ENCODE results near the gene PTK7. TPM values are rescaled to one million over a fixed set of nuclear protein-coding genes. Genes with fewer than 3 reads are reported as not detected.

PTK7 gene
- total and polyA plus RNA-seq, 2 of the 8 experiments (the other 6 are each of a cell fraction or from before 2014, with no cell fraction given), result 110 to 138 TPM

- no peak overlapping the region for H4K8ac ChIP-seq (ENCODE audit: extremely low read depth, insufficient read depth, low read length)
- no peak overlapping the region for H4K91ac ChIP-seq (replicated peaks; ENCODE audit: insufficient read length, low read length)
- no peak overlapping the region for H2AFZ ChIP-seq (ENCODE audit: low read length)
- TF ChIP-seq, protein P1, sequence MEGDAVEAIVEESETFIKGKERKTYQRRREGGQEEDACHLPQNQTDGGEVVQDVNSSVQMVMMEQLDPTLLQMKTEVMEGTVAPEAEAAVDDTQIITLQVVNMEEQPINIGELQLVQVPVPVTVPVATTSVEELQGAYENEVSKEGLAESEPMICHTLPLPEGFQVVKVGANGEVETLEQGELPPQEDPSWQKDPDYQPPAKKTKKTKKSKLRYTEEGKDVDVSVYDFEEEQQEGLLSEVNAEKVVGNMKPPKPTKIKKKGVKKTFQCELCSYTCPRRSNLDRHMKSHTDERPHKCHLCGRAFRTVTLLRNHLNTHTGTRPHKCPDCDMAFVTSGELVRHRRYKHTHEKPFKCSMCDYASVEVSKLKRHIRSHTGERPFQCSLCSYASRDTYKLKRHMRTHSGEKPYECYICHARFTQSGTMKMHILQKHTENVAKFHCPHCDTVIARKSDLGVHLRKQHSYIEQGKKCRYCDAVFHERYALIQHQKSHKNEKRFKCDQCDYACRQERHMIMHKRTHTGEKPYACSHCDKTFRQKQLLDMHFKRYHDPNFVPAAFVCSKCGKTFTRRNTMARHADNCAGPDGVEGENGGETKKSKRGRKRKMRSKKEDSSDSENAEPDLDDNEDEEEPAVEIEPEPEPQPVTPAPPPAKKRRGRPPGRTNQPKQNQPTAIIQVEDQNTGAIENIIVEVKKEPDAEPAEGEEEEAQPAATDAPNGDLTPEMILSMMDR (IDR thresholded peaks at IDR 0.05; ENCODE audit: control extremely low read depth in 1 of 3, insufficient read depth in 1 of 3, low read depth in 1 of 3, low read length in 3 of 3), result no peak
- TF ChIP-seq SIX5 (IDR thresholded peaks at IDR 0.05; ENCODE audit: low read depth, low read length), result no peak
- no peak for TF ChIP-seq HDAC2 (IDR thresholded peaks at IDR 0.05; ENCODE audit: borderline replicate concordance in 1 of 2, low read depth in 2 of 2, low read length in 2 of 2)
- TF ChIP-seq BACH1 (IDR thresholded peaks at IDR 0.05; ENCODE audit: low read length), result no peak
- TF ChIP-seq EP300 (IDR thresholded peaks at IDR 0.05; ENCODE audit: borderline replicate concordance in 1 of 2, low read depth in 2 of 2, low read length in 2 of 2), result no peak
- no peak for TF ChIP-seq ATF2 (IDR thresholded peaks at IDR 0.05; ENCODE audit: low read length)
- TF ChIP-seq SUZ12 (IDR thresholded peaks at IDR 0.05; ENCODE audit: low read length), result no peak
- no peak for TF ChIP-seq TCF12 (IDR thresholded peaks at IDR 0.05; ENCODE audit: low read depth, low read length)
- DNase-seq (ENCODE audit: low read depth in 1 of 2, low spot score in 2 of 2), result no peak
- H3K27ac ChIP-seq (ENCODE audit: low read depth, low read length), result no peak overlapping the region
- ChIA-PET CTCF (ENCODE audit: partially characterized antibody) (interaction anchor here (0.8 kb wide), 1 partner anchor 15 kb away, joined by 3 read pairs; no protein-coding TSS in a partner anchor), POLR2A (ENCODE audit: partially characterized antibody) (interaction anchor here (0.6 to 29.7 kb wide), 5 partner anchors 9 to 22 kb away, joined by 3 to 584 read pairs (median 4); partner anchors contain the start of genes CUL7, KLHDC3, MEA1 and RRP36)
- H3K4me3 ChIP-seq (ENCODE audit: extremely low read depth in 1 of 4, insufficient read depth in 2 of 4, low read depth in 3 of 4, low read length in 4 of 4), result no peak overlapping the region
- H3K18ac ChIP-seq (ENCODE audit: extremely low read depth, low read length), result no peak overlapping the region
- no peak overlapping the region for H3K4me2 ChIP-seq (ENCODE audit: insufficient read depth in 1 of 2, low read depth in 2 of 2, low read length in 2 of 2)
- no peak overlapping the region for H2BK12ac ChIP-seq (ENCODE audit: low read depth, low read length)
- 92% methylated on average over 9 of the region's 9 CpGs; no CpG with 5 or more reads in 1 of the 2 experiments for WGBS, 2 experiments (ENCODE audit: extremely low coverage in 1 of 2, insufficient coverage in 1 of 2, insufficient read length in 1 of 2, insufficient replicate concordance in 2 of 2, low coverage in 1 of 2, low lambda C conversion rate in 2 of 2, missing lambda C conversion rate in 1 of 2)
- no peaks in the 10 kb centered on the region for H3K79me2 ChIP-seq (ENCODE audit: control insufficient read depth in 1 of 2, insufficient read depth in 2 of 2, low read length in 2 of 2)
- H3K56ac ChIP-seq (replicated peaks; ENCODE audit: insufficient read length, low read depth, low read length), result no peak overlapping the region
- no peak overlapping the region for H2BK120ac ChIP-seq (replicated peaks; ENCODE audit: low read depth, low read length)
- H2BK15ac ChIP-seq (ENCODE audit: low read length), result no peak overlapping the region
- H2BK20ac ChIP-seq (ENCODE audit: low read length), result no peak overlapping the region
- no peaks in the 10 kb centered on the region for H3K9me3 ChIP-seq (ENCODE audit: insufficient read depth in 2 of 2, low read depth in 1 of 2, low read length in 1 of 2)
- no peak overlapping the region for H3K9ac ChIP-seq (replicated peaks in 1 of 4; ENCODE audit: extremely low read depth in 1 of 4, low read depth in 3 of 4, low read length in 3 of 4)
- no peaks in the 10 kb centered on the region for H3K27me3 ChIP-seq (replicated peaks in 1 of 4; ENCODE audit: control insufficient read depth in 3 of 4, extremely low read depth in 1 of 4, insufficient read depth in 3 of 4, low read length in 3 of 4)
- no peak overlapping the region for H3K23ac ChIP-seq (ENCODE audit: insufficient read length)
- H3K23me2 ChIP-seq (ENCODE audit: low read depth, low read length), result no peaks in the 10 kb centered on the region; the same call in 1 of the 2 replicates
- no peak overlapping the region for H3K4ac ChIP-seq (replicated peaks; ENCODE audit: insufficient read length, low read depth, low read length)
- FAIRE-seq, result no peak
- H2BK5ac ChIP-seq (ENCODE audit: low read depth, low read length), result no peak overlapping the region
- H2AK5ac ChIP-seq (ENCODE audit: low read depth, low read length), result no peak overlapping the region
- peaks cover 0 to 24% (median 5%) of the 10 kb centered on the region in 4 experiments; a peak in 4 of 8 replicates for H3K36me3 ChIP-seq (ENCODE audit: control insufficient read depth in 2 of 4, insufficient read depth in 4 of 4, low read length in 3 of 4)
- no peaks in the 10 kb centered on the region; a peak in 1 of 7 replicates for H3K4me1 ChIP-seq (replicated peaks in 1 of 4; ENCODE audit: control insufficient read depth in 3 of 4, insufficient read depth in 4 of 4, low read length in 3 of 4)
- no peak overlapping the region for H3K14ac ChIP-seq (ENCODE audit: insufficient read length)
- H4K5ac ChIP-seq (ENCODE audit: insufficient read length, low read depth, low read length), result no peak overlapping the region
- no peaks in the 10 kb centered on the region for H3K79me1 ChIP-seq (ENCODE audit: low read depth, low read length)
- H4K20me1 ChIP-seq (replicated peaks in 1 of 2; ENCODE audit: control insufficient read depth in 1 of 2, insufficient read depth in 2 of 2, low read length in 2 of 2), result peaks cover 4 to 7% of the 10 kb centered on the region in 2 experiments
Observed at GRCh38 chr6:43043310-43043709, 32.8 kb upstream of the PTK7 start.
